KMS-11 (cell line): Measurements from ENCODE around the gene APOC1.
A peak's percentile ranks its signal among the peaks of the same experiment; 100 is the strongest.

Source experiments
- H2AFZ ChIP-seq: fragments of 200-600 bp; sonication (generic); 2 replicates; pipeline ENCODE4 v1.6.1; 2016; ENCODE audit warnings: antibody characterized with exemption, mixed run types, low read depth
- H3K27ac ChIP-seq: fragments of 200-600 bp; sonication (generic); 2 replicates; pipeline ENCODE4 v1.6.1; 2016; ENCODE audit warnings: mild to moderate bottlenecking, mixed run types
- H3K27me3 ChIP-seq: fragments of 200-600 bp; sonication (generic); 2 replicates; pipeline ENCODE4 v1.6.1; 2017; ENCODE audit warnings: mild to moderate bottlenecking, low read depth, mixed run types, moderate library complexity; ENCODE audit not compliant: insufficient read depth
- H3K36me3 ChIP-seq: fragments of 200-600 bp; sonication (generic); 2 replicates; pipeline ENCODE4 v1.6.1; 2017; ENCODE audit warnings: mild to moderate bottlenecking, mixed run types; ENCODE audit not compliant: insufficient read depth
- H3K4me1 ChIP-seq: fragments of 200-600 bp; sonication (generic); 2 replicates; pipeline ENCODE4 v1.6.1; 2016; ENCODE audit warnings: mild to moderate bottlenecking, low read depth, mixed run types; ENCODE audit not compliant: poor library complexity, severe bottlenecking
- H3K4me2 ChIP-seq: fragments of 200-600 bp; sonication (generic); 2 replicates; pipeline ENCODE4 v1.7.0; 2016; ENCODE audit warnings: mild to moderate bottlenecking, mixed run types
- H3K4me3 ChIP-seq: fragments of 200-600 bp; sonication (generic); IDR thresholded peaks from 2 replicates; pipeline ENCODE4 v1.6.1; 2017; ENCODE audit warnings: low read depth, low read length, mixed read lengths; ENCODE audit not compliant: insufficient read depth
- H3K79me2 ChIP-seq: fragments of 200-600 bp; sonication (generic); 2 replicates; pipeline ENCODE4 v1.6.1; 2016; ENCODE audit warnings: low read depth, mixed run types; ENCODE audit not compliant: insufficient read depth
- H3K9ac ChIP-seq: fragments of 200-600 bp; sonication (generic); 2 replicates; pipeline ENCODE4 v1.6.1; 2016; ENCODE audit warnings: mild to moderate bottlenecking, mixed run types
- H4K20me1 ChIP-seq: fragments of 200-600 bp; sonication (generic); 2 replicates; pipeline ENCODE4 v1.6.1; 2016; ENCODE audit warnings: mild to moderate bottlenecking, mixed run types; ENCODE audit not compliant: insufficient read depth
- TF ChIP-seq, protein P1 (sequence below): fragments of 200-600 bp; sonication (generic); conservative IDR thresholded peaks from 2 replicates; pipeline ENCODE4 v1.6.1; 2017; ENCODE audit warnings: low read depth, mild to moderate bottlenecking, antibody characterized with exemption, low read length, moderate library complexity, mixed read lengths

APOC1 gene

DNA sequence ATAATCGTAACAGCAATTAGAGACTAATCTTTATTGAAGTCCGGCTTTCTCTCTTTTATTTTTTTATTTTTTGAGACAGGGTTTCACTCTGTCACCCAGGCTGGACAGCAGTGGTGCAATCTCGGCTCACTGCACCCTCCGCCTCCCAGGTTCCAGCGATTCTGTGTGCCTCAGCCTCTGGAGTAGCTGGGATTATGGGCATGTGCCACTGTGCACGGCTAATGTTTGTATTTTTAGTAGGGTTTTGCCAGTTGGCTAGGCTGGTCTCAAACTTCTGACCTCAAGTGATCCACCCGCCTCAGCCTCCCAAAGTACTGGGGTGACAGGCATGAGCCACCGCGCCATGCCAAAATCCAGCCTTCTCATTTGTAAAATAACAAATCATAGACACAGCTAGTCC lies 35.1 kb downstream of the APOC1 start:
- Histone ChIP-seq H4K20me1 (no peaks in the 10 kb centered on the region), H2AFZ (no peak overlapping the region), H3K4me1 (peaks cover 5% of the 10 kb centered on the region), H3K4me3 (no peak overlapping the region), H3K4me2 (no peak overlapping the region), H3K27ac (no peak overlapping the region), H3K36me3 (no peaks in the 10 kb centered on the region), H3K27me3 (no peaks in the 10 kb centered on the region), H3K9ac (no peak overlapping the region), H3K79me2 (no peaks in the 10 kb centered on the region)
- TF ChIP-seq, protein P1, sequence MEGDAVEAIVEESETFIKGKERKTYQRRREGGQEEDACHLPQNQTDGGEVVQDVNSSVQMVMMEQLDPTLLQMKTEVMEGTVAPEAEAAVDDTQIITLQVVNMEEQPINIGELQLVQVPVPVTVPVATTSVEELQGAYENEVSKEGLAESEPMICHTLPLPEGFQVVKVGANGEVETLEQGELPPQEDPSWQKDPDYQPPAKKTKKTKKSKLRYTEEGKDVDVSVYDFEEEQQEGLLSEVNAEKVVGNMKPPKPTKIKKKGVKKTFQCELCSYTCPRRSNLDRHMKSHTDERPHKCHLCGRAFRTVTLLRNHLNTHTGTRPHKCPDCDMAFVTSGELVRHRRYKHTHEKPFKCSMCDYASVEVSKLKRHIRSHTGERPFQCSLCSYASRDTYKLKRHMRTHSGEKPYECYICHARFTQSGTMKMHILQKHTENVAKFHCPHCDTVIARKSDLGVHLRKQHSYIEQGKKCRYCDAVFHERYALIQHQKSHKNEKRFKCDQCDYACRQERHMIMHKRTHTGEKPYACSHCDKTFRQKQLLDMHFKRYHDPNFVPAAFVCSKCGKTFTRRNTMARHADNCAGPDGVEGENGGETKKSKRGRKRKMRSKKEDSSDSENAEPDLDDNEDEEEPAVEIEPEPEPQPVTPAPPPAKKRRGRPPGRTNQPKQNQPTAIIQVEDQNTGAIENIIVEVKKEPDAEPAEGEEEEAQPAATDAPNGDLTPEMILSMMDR: no peak

DNA sequence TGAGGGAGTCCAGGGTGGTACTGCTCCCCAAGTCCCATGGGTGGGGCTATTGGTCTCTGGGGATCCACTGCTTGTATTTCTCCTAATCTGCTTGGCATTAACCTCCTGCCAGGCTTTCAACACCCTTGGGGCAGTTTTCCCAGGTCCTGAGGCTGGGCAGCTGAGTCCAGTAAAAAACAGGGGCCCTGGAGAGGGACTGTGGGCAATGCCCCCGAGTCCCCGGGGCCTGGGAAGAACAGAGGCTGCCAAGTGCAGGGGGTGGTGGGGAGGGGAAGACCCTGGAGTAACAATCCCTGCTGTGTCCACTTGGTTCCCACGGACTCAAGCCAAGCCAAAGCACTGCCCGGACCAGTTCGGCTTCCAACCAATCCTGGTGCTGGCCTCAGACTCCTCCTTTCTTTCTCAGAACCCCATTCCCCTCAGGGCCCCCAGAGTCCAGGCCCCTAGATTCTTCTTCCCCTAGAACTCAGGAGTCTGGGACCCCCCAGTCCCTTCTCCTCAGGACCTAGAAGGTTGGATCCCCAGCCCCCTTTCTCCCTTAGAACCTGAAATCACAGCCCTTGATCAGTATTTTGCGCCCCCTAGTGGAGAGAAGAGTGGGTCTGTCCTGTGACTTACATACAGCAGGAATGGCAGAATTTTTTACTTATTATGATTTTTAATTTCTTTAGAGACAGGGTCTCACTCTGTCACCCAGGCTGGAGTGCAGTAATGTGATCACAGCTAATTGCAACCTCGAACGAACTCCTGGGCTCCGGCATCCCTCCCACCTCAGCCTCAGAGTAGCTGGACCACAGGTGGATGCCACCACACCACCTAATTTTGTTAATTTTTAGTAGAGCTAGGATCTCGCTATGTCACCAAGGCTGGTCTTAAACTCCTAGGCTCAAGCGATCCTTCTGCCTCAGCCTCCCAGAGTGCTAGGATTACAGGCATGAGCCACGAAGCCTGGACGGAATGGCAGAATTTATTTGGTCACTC lies 37.1 kb downstream of the APOC1 start:
- Histone ChIP-seq H3K27ac (no peak overlapping the region), H3K36me3 (no peaks in the 10 kb centered on the region), H2AFZ (no peak overlapping the region), H3K27me3 (no peaks in the 10 kb centered on the region), H3K4me1 (peaks cover 9% of the 10 kb centered on the region), H4K20me1 (no peaks in the 10 kb centered on the region; the same call in 1 of the 2 replicates), H3K4me3 (no peak overlapping the region), H3K79me2 (peaks cover 12% of the 10 kb centered on the region), H3K4me2 (no peak overlapping the region), H3K9ac (no peak overlapping the region)
- TF ChIP-seq, protein P1: peak; percentile 97

DNA sequence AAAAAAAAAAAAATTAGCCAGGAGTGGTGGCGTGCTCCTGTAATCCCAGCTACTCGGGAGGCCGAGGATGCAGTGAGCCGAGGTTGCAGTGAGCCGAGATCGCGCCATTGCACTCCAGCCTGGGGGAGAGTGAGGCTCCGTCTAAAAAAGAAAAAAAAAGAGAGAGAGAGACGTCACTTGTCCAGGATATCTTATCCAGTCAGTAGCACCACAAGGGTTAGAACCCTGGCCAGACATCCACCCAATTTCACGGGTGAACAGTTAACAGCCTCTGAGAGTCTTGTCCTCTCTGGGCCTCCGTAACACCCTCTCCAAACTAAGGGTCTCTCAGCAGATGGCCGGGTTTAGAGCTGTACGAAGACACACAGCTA lies 39.9 kb downstream of the APOC1 start:
- Histone ChIP-seq H3K79me2 (peaks cover 40% of the 10 kb centered on the region), H4K20me1 (no peaks in the 10 kb centered on the region; the same call in 1 of the 2 replicates), H3K4me1 (peaks cover 33% of the 10 kb centered on the region), H3K4me3 (no peak overlapping the region), H3K27ac (peak overlapping the region; percentile 54), H3K9ac (peak overlapping the region; percentile 76; the same call in 1 of the 2 replicates), H2AFZ (peak overlapping the region; percentile 83), H3K36me3 (no peaks in the 10 kb centered on the region), H3K4me2 (peak overlapping the region; percentile 77), H3K27me3 (no peaks in the 10 kb centered on the region)
- TF ChIP-seq, protein P1: no peak

DNA sequence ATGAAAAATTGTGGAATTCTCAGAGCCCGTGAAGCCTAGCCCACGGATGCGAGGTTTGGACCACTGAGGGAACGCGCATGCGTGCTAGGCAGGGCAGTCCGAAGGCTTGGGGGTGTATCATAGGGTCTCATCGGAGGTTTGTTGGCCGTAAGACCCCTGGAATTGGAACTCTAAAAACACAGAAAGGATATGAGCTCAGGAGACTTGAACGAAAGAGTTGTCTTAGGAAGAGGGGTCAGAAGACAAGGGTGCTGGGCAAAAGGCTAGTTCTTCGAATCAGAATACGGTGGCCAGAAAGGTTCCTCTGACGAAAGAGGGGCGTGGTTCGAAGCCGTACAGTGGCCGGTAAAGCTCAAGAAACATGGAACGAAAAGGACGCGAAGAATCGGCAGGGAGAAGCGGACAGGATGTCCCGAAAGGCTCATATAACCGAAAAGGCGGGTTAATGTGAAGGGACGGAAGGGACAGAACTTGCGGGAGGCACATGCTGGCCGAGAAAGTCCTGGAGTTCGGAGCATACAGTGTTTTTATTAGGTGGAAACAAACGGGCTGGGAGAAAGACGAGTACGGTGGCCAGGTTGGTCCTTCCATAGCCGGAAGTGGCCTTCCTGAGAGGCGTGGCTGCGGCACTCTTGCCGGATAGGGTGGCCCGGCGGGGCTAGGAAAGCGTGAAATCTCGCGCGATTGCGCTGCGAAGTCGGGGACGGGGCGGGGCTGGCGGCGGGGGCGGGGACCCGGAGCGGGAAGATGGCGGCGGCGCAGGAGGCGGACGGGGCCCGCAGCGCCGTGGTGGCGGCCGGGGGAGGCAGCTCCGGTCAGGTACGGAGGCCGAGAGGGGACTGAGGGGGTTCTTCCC lies 40.5 kb downstream of the APOC1 start, which contains the start of gene CLPTM1:
Gene CLPTM1, plus strand, starts transcription at position 732 of the 856 bp plus-strand sequence. Its CDS starts 16 bp downstream, at position 748.
- H3K4me2 ChIP-seq: peak within 1 kb of the TSS; percentile 94
- H3K9ac ChIP-seq: peak within 1 kb of the TSS; percentile 76
- TF ChIP-seq, protein P1: no peak
- H3K79me2 ChIP-seq: peaks cover 46% of the 10 kb centered on the region
- H3K4me1 ChIP-seq: peaks cover 35% of the 10 kb centered on the region
- no peaks in the 10 kb centered on the region for H3K36me3 ChIP-seq
- no peaks in the 10 kb centered on the region; the same call in 1 of the 2 replicates for H4K20me1 ChIP-seq
- H3K4me3 ChIP-seq: no peak within 1 kb of the TSS
- H3K27me3 ChIP-seq: no peaks in the 10 kb centered on the region
- peak within 1 kb of the TSS; percentile 83 for H2AFZ ChIP-seq
- peak within 1 kb of the TSS; percentile 54 for H3K27ac ChIP-seq
